Ishikawa (cell line): ENCODE measurements around the gene ABCA7.
A peak's percentile ranks its signal among the peaks of the same experiment; 100 is the strongest.

Experiments
- CEBPB ChIP-seq: IDR thresholded peaks from 2 replicates; pipeline ENCODE4 v1.6.1; 2012
- CREB1 ChIP-seq: IDR thresholded peaks from 2 replicates; pipeline ENCODE4 v1.6.1; 2012; ENCODE audit warnings: low read depth
- EGR1 ChIP-seq: IDR thresholded peaks from 2 replicates; pipeline ENCODE4 v1.6.1; 2012
- EP300 ChIP-seq: IDR thresholded peaks from 2 replicates; pipeline ENCODE4 v1.6.1; 2012; ENCODE audit warnings: borderline replicate concordance
- MAX ChIP-seq: IDR thresholded peaks from 2 replicates; pipeline ENCODE4 v1.6.1; 2012
- NFIC ChIP-seq: IDR thresholded peaks from 2 replicates; pipeline ENCODE4 v1.6.1; 2012
- RAD21 ChIP-seq: IDR thresholded peaks from 2 replicates; pipeline ENCODE4 v1.6.1; 2012; ENCODE audit warnings: low read depth
- REST ChIP-seq: IDR thresholded peaks from 2 replicates; pipeline ENCODE4 v1.6.1; 2012; ENCODE audit warnings: low read depth, mild to moderate bottlenecking
- TAF1 ChIP-seq: IDR thresholded peaks from 2 replicates; pipeline ENCODE4 v1.6.1; 2012; ENCODE audit warnings: low read depth, mild to moderate bottlenecking
- TCF12 ChIP-seq: IDR thresholded peaks from 2 replicates; pipeline ENCODE4 v1.6.1; 2012; ENCODE audit warnings: low read depth
- TEAD4 ChIP-seq: IDR thresholded peaks from 2 replicates; pipeline ENCODE4 v1.6.1; 2012
- USF1 ChIP-seq: IDR thresholded peaks from 2 replicates; pipeline ENCODE4 v1.6.1; 2012
- YY1 ChIP-seq: IDR thresholded peaks from 2 replicates; pipeline ENCODE4 v1.6.1; 2012; ENCODE audit warnings: low read depth
- ZBTB7A ChIP-seq: IDR thresholded peaks from 2 replicates; pipeline ENCODE4 v1.6.1; 2012; ENCODE audit warnings: low read depth

Gene ABCA7

GRCh38 chr19:1105008-1105872 is 65.3 kb downstream of the ABCA7 start:
- no peak for TF ChIP-seq TEAD4
- no peak for TF ChIP-seq TCF12
- no peak for TF ChIP-seq ZBTB7A
- 0 out of 2 replicates have a peak, but pooled peaks have one; percentile 17 for TF ChIP-seq MAX

GRCh38 chr19:1105873-1106840 is 66.2 kb downstream of the ABCA7 start:
- TF ChIP-seq TCF12 (no peak), TEAD4 (no peak), REST (no peak), MAX (no peak), USF1 (no peak), CEBPB (no peak), EP300 (no peak), NFIC (no peak), YY1 (no peak), RAD21 (no peak)

- no peak for TF ChIP-seq REST
- TF ChIP-seq RAD21 = peak; percentile 17; the same call in 1 of the 2 replicates
- TF ChIP-seq EGR1 = no peak
Measured at GRCh38 chr19:1106841-1107660, 67.1 kb downstream of the ABCA7 start.

- TF ChIP-seq YY1 (no peak), TAF1 (no peak), EP300 (no peak)
Measured at GRCh38 chr19:1107661-1108261, 67.9 kb downstream of the ABCA7 start.

GRCh38 chr19:1108291-1109031 is 68.6 kb downstream of the ABCA7 start:
- no peak for TF ChIP-seq CREB1
- TF ChIP-seq ZBTB7A = 0 out of 2 replicates have a peak, but pooled peaks have one; percentile 44
